Measurements from ENCODE around the gene ROR2. TPM values are rescaled to one million over a fixed set of nuclear protein-coding genes. Genes with fewer than 3 reads are reported as not detected.

ROR2 gene
- total and polyA plus RNA-seq, 2 experiments from 2014 or later: 8.1 to 18.8 TPM

DNA sequence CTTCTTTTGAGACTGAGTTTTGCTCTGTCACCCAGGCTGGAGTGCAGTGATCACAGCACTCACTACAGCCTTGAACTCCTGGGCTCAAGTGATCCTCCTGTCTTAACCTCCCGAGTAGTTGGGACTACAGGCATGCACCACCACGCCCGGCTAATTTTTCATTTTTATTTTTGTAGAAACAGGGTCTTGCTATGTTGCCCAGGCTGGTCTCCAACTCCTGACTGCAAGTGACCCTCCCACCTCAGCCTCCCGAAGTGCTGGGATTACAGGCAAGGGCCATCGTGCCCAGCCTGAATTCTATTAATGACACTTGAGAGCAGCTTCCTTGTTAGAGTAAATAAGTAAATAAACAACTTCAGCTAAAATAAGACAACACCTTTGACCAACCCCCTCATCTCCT lies 12.3 kb downstream of the ROR2 start:
- H3K4me3 Mint-ChIP-seq: no peak overlapping the region
- no peaks in the 10 kb centered on the region for H3F3A ChIP-seq (replicated peaks; ENCODE audit: low read depth)

More for the DNA sequence above, 12.3 kb downstream of the ROR2 start:
- no peaks in the 10 kb centered on the region for H3K27me3 ChIP-seq (ENCODE audit: insufficient read depth)
- Mint-ChIP-seq H3K36me3 (ENCODE audit: low read depth) (no peaks in the 10 kb centered on the region), H3K4me1 (peaks cover 22% of the 10 kb centered on the region), H3K27me3 (ENCODE audit: insufficient read depth, low read depth, poor library complexity) (peaks cover 3% of the 10 kb centered on the region), H3K27ac (no peak overlapping the region), H3K9me3 (peaks cover 2% of the 10 kb centered on the region; the same call in 1 of the 3 replicates)
- ATAC-seq: no peak
- H3K9me2 ChIP-seq (ENCODE audit: insufficient read depth): 0 out of 2 replicates have a peak, but pooled peaks cover 3% of the 10 kb centered on the region
- H2AFZ ChIP-seq: no peak overlapping the region
- H3K27ac ChIP-seq (ENCODE audit: low read depth): no peak overlapping the region
- TF ChIP-seq JUNB (IDR thresholded peaks at IDR 0.05; ENCODE audit: unreplicated experiment): no peak
- no peak for TF ChIP-seq POLR2AphosphoS5 (IDR thresholded peaks at IDR 0.05; ENCODE audit: low read depth)
- TF ChIP-seq, protein P1, sequence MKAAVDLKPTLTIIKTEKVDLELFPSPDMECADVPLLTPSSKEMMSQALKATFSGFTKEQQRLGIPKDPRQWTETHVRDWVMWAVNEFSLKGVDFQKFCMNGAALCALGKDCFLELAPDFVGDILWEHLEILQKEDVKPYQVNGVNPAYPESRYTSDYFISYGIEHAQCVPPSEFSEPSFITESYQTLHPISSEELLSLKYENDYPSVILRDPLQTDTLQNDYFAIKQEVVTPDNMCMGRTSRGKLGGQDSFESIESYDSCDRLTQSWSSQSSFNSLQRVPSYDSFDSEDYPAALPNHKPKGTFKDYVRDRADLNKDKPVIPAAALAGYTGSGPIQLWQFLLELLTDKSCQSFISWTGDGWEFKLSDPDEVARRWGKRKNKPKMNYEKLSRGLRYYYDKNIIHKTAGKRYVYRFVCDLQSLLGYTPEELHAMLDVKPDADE (IDR thresholded peaks at IDR 0.05): no peak
- TF ChIP-seq EZH2phosphoT487 (IDR thresholded peaks at IDR 0.05; ENCODE audit: unreplicated experiment): no peak
- TF ChIP-seq NANOG (IDR thresholded peaks at IDR 0.05; ENCODE audit: borderline replicate concordance): no peak
- no peak for TF ChIP-seq ZNF114 (CRISPR knock-in tag; IDR thresholded peaks at IDR 0.05)
- TF ChIP-seq CREB1 (CRISPR knock-in tag; IDR thresholded peaks at IDR 0.05; ENCODE audit: low read depth): no peak
- no peak for TF ChIP-seq STAT1 (IDR thresholded peaks at IDR 0.05; ENCODE audit: unreplicated experiment)
- TF ChIP-seq ZNF331 (CRISPR knock-in tag; IDR thresholded peaks at IDR 0.05; ENCODE audit: low read depth): no peak
- TF ChIP-seq, protein P2, sequence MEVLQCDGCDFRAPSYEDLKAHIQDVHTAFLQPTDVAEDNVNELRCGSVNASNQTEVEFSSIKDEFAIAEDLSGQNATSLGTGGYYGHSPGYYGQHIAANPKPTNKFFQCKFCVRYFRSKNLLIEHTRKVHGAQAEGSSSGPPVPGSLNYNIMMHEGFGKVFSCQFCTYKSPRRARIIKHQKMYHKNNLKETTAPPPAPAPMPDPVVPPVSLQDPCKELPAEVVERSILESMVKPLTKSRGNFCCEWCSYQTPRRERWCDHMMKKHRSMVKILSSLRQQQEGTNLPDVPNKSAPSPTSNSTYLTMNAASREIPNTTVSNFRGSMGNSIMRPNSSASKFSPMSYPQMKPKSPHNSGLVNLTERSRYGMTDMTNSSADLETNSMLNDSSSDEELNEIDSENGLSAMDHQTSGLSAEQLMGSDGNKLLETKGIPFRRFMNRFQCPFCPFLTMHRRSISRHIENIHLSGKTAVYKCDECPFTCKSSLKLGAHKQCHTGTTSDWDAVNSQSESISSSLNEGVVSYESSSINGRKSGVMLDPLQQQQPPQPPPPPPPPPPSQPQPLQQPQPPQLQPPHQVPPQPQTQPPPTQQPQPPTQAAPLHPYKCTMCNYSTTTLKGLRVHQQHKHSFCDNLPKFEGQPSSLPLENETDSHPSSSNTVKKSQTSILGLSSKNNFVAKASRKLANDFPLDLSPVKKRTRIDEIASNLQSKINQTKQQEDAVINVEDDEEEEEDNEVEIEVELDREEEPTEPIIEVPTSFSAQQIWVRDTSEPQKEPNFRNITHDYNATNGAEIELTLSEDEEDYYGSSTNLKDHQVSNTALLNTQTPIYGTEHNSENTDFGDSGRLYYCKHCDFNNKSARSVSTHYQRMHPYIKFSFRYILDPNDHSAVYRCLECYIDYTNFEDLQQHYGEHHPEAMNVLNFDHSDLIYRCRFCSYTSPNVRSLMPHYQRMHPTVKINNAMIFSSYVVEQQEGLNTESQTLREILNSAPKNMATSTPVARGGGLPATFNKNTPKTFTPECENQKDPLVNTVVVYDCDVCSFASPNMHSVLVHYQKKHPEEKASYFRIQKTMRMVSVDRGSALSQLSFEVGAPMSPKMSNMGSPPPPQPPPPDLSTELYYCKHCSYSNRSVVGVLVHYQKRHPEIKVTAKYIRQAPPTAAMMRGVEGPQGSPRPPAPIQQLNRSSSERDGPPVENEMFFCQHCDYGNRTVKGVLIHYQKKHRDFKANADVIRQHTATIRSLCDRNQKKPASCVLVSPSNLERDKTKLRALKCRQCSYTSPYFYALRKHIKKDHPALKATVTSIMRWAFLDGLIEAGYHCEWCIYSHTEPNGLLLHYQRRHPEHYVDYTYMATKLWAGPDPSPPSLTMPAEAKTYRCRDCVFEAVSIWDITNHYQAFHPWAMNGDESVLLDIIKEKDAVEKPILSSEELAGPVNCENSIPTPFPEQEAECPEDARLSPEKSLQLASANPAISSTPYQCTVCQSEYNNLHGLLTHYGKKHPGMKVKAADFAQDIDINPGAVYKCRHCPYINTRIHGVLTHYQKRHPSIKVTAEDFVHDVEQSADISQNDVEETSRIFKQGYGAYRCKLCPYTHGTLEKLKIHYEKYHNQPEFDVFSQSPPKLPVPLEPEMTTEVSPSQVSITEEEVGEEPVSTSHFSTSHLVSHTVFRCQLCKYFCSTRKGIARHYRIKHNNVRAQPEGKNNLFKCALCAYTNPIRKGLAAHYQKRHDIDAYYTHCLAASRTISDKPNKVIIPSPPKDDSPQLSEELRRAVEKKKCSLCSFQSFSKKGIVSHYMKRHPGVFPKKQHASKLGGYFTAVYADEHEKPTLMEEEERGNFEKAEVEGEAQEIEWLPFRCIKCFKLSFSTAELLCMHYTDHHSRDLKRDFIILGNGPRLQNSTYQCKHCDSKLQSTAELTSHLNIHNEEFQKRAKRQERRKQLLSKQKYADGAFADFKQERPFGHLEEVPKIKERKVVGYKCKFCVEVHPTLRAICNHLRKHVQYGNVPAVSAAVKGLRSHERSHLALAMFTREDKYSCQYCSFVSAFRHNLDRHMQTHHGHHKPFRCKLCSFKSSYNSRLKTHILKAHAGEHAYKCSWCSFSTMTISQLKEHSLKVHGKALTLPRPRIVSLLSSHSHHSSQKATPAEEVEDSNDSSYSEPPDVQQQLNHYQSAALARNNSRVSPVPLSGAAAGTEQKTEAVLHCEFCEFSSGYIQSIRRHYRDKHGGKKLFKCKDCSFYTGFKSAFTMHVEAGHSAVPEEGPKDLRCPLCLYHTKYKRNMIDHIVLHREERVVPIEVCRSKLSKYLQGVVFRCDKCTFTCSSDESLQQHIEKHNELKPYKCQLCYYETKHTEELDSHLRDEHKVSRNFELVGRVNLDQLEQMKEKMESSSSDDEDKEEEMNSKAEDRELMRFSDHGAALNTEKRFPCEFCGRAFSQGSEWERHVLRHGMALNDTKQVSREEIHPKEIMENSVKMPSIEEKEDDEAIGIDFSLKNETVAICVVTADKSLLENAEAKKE (CRISPR knock-in tag; IDR thresholded peaks at IDR 0.05): no peak
- TF ChIP-seq, protein P3, sequence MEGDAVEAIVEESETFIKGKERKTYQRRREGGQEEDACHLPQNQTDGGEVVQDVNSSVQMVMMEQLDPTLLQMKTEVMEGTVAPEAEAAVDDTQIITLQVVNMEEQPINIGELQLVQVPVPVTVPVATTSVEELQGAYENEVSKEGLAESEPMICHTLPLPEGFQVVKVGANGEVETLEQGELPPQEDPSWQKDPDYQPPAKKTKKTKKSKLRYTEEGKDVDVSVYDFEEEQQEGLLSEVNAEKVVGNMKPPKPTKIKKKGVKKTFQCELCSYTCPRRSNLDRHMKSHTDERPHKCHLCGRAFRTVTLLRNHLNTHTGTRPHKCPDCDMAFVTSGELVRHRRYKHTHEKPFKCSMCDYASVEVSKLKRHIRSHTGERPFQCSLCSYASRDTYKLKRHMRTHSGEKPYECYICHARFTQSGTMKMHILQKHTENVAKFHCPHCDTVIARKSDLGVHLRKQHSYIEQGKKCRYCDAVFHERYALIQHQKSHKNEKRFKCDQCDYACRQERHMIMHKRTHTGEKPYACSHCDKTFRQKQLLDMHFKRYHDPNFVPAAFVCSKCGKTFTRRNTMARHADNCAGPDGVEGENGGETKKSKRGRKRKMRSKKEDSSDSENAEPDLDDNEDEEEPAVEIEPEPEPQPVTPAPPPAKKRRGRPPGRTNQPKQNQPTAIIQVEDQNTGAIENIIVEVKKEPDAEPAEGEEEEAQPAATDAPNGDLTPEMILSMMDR (conservative IDR thresholded peaks at IDR 0.05; ENCODE audit: low read depth in 2 of 2): no peak
- TF ChIP-seq, protein P4, sequence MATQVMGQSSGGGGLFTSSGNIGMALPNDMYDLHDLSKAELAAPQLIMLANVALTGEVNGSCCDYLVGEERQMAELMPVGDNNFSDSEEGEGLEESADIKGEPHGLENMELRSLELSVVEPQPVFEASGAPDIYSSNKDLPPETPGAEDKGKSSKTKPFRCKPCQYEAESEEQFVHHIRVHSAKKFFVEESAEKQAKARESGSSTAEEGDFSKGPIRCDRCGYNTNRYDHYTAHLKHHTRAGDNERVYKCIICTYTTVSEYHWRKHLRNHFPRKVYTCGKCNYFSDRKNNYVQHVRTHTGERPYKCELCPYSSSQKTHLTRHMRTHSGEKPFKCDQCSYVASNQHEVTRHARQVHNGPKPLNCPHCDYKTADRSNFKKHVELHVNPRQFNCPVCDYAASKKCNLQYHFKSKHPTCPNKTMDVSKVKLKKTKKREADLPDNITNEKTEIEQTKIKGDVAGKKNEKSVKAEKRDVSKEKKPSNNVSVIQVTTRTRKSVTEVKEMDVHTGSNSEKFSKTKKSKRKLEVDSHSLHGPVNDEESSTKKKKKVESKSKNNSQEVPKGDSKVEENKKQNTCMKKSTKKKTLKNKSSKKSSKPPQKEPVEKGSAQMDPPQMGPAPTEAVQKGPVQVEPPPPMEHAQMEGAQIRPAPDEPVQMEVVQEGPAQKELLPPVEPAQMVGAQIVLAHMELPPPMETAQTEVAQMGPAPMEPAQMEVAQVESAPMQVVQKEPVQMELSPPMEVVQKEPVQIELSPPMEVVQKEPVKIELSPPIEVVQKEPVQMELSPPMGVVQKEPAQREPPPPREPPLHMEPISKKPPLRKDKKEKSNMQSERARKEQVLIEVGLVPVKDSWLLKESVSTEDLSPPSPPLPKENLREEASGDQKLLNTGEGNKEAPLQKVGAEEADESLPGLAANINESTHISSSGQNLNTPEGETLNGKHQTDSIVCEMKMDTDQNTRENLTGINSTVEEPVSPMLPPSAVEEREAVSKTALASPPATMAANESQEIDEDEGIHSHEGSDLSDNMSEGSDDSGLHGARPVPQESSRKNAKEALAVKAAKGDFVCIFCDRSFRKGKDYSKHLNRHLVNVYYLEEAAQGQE (IDR thresholded peaks at IDR 0.05; ENCODE audit: unreplicated experiment): no peak
- no peak for TF ChIP-seq EZH2 (IDR thresholded peaks at IDR 0.05; ENCODE audit: low read depth, unreplicated experiment)
- H3K36me3 ChIP-seq (ENCODE audit: insufficient read depth): no peaks in the 10 kb centered on the region
- no peak overlapping the region for H3K4me3 ChIP-seq
- DNase-seq (ENCODE audit: low spot score): no peak
- no peak overlapping the region for H3K4me2 ChIP-seq
- peaks cover 20% of the 10 kb centered on the region; the same call in 1 of the 2 replicates for H3K79me2 ChIP-seq (replicated peaks; ENCODE audit: insufficient read depth)
- H3K4me1 ChIP-seq (ENCODE audit: insufficient read depth): peaks cover 9% of the 10 kb centered on the region; the same call in 1 of the 2 replicates
- peaks cover 6% of the 10 kb centered on the region; the same call in 1 of the 2 replicates for H4K20me1 ChIP-seq (replicated peaks; ENCODE audit: insufficient read depth)

Measured in GM23338 (cell line).